Stimulated activated CD8-positive, alpha-beta memory T cell treated with anti-CD3 and anti-CD28 coated beads, Interleukin-4, amount 100 ng/mL, for 48 hours (primary cell): ENCODE results near the gene CCNG2.
"Not testable (repeated sequence)": the region's sequence is repeated elsewhere in the genome, so short reads cannot be mapped to it uniquely, and the experiment has no call there.

Experiments used
- DNase-seq: peaks from one replicate; pipeline ENCODE4 v3.0.0-alpha.2; 2020

The CCNG2 gene

GRCh38 chr4:77156912-77157858 is at the start of gene CCNG2:
Gene CCNG2 (plus strand): TSS chr4:77157207. CDS start chr4:77158533, 1,326 bp downstream.
- DNase-seq: peak; percentile 87

- no peak for DNase-seq
Observed at GRCh38 chr4:77110730-77111129, 46.3 kb upstream of the CCNG2 start.

GRCh38 chr4:77113069-77113468 is 43.9 kb upstream of the CCNG2 start:
- no peak for DNase-seq

- no peak for DNase-seq
Observed at GRCh38 chr4:77117721-77118120, 39.3 kb upstream of the CCNG2 start.

- no peak for DNase-seq
Observed at GRCh38 chr4:77120886-77121508, 36.0 kb upstream of the CCNG2 start.

- no peak for DNase-seq
Observed at GRCh38 chr4:77121736-77122240, 35.2 kb upstream of the CCNG2 start.

GRCh38 chr4:77122656-77123055 is 34.4 kb upstream of the CCNG2 start:
- DNase-seq: no peak

GRCh38 chr4:77123411-77123810 is 33.6 kb upstream of the CCNG2 start:
- no peak for DNase-seq

GRCh38 chr4:77124576-77124975 is 32.4 kb upstream of the CCNG2 start:
- DNase-seq: no peak

GRCh38 chr4:77125961-77126360 is 31.0 kb upstream of the CCNG2 start:
- no peak for DNase-seq

GRCh38 chr4:77126809-77127208 is 30.2 kb upstream of the CCNG2 start:
- no peak for DNase-seq

- DNase-seq: no peak
Observed at GRCh38 chr4:77127215-77127614, 29.8 kb upstream of the CCNG2 start.

GRCh38 chr4:77127837-77128621 is 29.0 kb upstream of the CCNG2 start:
- DNase-seq: no peak

GRCh38 chr4:77132652-77133312 is 24.2 kb upstream of the CCNG2 start:
- no peak for DNase-seq

GRCh38 chr4:77137448-77137847 is 19.6 kb upstream of the CCNG2 start:
- DNase-seq: not testable (repeated sequence)

- no peak for DNase-seq
Observed at GRCh38 chr4:77141964-77142645, 14.9 kb upstream of the CCNG2 start.

- no peak for DNase-seq
Observed at GRCh38 chr4:77142646-77143028, 14.4 kb upstream of the CCNG2 start.

GRCh38 chr4:77143091-77143490 is 13.9 kb upstream of the CCNG2 start:
- DNase-seq: no peak

GRCh38 chr4:77145842-77146185 is 11.2 kb upstream of the CCNG2 start:
- no peak for DNase-seq

GRCh38 chr4:77146186-77147078 is 10.6 kb upstream of the CCNG2 start:
- no peak for DNase-seq
